ENCODE results near the gene DLGAP1. TPM values are rescaled to one million over a fixed set of nuclear protein-coding genes. Genes with fewer than 3 reads are reported as not detected.
A peak's percentile ranks its signal among the peaks of the same experiment; 100 is the strongest.

The DLGAP1 gene
- total and polyA plus RNA-seq, 10 of the 15 experiments (the other 5 are each of a cell fraction or from before 2014, with no cell fraction given): 0.23 to 27.6 (median 1.9) TPM

DNA sequence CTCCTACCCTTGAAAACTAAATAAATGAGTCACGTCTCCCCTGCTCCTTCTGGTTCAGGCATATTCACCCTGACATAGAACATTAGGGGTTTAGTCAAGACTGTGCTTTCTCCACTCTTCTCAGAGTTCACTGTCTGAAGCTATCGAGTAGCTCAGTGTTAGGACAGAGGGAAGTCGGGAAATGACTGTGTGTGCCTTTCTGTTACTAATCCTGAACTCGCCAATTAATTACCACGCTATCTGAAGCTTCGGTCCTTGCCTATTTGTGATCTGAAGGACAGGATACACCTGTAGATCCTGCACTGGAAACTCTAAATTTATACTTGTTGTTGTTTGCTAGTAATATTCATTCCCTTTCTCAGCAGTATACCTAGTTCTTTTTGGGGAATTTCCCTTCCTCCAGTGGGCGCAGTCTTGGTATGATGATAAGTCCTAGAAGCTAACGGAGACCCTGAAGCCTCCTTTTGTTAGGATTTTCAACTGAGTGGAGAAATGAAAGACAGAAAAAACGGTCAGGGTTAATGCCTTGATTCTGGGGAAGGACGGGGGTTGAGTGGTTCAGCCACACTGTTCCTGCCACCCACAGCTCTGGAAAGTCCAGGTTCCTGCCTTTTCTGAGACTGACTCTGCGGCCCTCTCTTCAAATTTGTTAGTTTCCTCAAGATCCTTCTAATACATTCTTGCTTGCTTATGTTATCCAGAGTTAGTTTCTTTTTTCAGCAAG, 218.0 kb downstream of the DLGAP1 start (continued):
- TF ChIP-seq, protein P1, sequence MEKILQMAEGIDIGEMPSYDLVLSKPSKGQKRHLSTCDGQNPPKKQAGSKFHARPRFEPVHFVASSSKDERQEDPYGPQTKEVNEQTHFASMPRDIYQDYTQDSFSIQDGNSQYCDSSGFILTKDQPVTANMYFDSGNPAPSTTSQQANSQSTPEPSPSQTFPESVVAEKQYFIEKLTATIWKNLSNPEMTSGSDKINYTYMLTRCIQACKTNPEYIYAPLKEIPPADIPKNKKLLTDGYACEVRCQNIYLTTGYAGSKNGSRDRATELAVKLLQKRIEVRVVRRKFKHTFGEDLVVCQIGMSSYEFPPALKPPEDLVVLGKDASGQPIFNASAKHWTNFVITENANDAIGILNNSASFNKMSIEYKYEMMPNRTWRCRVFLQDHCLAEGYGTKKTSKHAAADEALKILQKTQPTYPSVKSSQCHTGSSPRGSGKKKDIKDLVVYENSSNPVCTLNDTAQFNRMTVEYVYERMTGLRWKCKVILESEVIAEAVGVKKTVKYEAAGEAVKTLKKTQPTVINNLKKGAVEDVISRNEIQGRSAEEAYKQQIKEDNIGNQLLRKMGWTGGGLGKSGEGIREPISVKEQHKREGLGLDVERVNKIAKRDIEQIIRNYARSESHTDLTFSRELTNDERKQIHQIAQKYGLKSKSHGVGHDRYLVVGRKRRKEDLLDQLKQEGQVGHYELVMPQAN (conservative IDR thresholded peaks at IDR 0.05): no peak
- TF ChIP-seq POLR2AphosphoS5 (IDR thresholded peaks at IDR 0.05; ENCODE audit: low read length): no peak
- peak; percentile 67 for TF ChIP-seq MEF2B (IDR thresholded peaks at IDR 0.05; ENCODE audit: partially characterized antibody, poor library complexity, severe bottlenecking)
- no peak for TF ChIP-seq BMI1 (IDR thresholded peaks at IDR 0.05; ENCODE audit: borderline replicate concordance)
- TF ChIP-seq CREB1 (IDR thresholded peaks at IDR 0.05; ENCODE audit: low read depth): no peak
- TF ChIP-seq, protein P2, sequence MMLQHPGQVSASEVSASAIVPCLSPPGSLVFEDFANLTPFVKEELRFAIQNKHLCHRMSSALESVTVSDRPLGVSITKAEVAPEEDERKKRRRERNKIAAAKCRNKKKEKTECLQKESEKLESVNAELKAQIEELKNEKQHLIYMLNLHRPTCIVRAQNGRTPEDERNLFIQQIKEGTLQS (IDR thresholded peaks at IDR 0.05; ENCODE audit: borderline replicate concordance, extremely low read depth, low read depth, low read length): no peak
- TF ChIP-seq BCL11A (IDR thresholded peaks at IDR 0.05; ENCODE audit: low read depth, low read length): 0 out of 2 replicates have a peak, but pooled peaks have one; percentile 64
- TF ChIP-seq NRF1 (conservative IDR thresholded peaks at IDR 0.05; ENCODE audit: low read depth, low read length): no peak
- no peak for TF ChIP-seq ZNF622 (IDR thresholded peaks at IDR 0.05)
- TF ChIP-seq, protein P3, sequence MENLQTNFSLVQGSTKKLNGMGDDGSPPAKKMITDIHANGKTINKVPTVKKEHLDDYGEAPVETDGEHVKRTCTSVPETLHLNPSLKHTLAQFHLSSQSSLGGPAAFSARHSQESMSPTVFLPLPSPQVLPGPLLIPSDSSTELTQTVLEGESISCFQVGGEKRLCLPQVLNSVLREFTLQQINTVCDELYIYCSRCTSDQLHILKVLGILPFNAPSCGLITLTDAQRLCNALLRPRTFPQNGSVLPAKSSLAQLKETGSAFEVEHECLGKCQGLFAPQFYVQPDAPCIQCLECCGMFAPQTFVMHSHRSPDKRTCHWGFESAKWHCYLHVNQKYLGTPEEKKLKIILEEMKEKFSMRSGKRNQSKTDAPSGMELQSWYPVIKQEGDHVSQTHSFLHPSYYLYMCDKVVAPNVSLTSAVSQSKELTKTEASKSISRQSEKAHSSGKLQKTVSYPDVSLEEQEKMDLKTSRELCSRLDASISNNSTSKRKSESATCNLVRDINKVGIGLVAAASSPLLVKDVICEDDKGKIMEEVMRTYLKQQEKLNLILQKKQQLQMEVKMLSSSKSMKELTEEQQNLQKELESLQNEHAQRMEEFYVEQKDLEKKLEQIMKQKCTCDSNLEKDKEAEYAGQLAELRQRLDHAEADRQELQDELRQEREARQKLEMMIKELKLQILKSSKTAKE (IDR thresholded peaks at IDR 0.05; ENCODE audit: low read depth, poor library complexity, severe bottlenecking): no peak
- TF ChIP-seq SMC3 (IDR thresholded peaks at IDR 0.05; ENCODE audit: borderline replicate concordance, low read length): no peak
- TF ChIP-seq GABPA (IDR thresholded peaks at IDR 0.05; ENCODE audit: low read depth): no peak
- TF ChIP-seq, protein P4, sequence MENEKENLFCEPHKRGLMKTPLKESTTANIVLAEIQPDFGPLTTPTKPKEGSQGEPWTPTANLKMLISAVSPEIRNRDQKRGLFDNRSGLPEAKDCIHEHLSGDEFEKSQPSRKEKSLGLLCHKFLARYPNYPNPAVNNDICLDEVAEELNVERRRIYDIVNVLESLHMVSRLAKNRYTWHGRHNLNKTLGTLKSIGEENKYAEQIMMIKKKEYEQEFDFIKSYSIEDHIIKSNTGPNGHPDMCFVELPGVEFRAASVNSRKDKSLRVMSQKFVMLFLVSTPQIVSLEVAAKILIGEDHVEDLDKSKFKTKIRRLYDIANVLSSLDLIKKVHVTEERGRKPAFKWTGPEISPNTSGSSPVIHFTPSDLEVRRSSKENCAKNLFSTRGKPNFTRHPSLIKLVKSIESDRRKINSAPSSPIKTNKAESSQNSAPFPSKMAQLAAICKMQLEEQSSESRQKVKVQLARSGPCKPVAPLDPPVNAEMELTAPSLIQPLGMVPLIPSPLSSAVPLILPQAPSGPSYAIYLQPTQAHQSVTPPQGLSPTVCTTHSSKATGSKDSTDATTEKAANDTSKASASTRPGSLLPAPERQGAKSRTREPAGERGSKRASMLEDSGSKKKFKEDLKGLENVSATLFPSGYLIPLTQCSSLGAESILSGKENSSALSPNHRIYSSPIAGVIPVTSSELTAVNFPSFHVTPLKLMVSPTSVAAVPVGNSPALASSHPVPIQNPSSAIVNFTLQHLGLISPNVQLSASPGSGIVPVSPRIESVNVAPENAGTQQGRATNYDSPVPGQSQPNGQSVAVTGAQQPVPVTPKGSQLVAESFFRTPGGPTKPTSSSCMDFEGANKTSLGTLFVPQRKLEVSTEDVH (IDR thresholded peaks at IDR 0.05; ENCODE audit: low read depth, partially characterized antibody): no peak
- TF ChIP-seq, protein P5, sequence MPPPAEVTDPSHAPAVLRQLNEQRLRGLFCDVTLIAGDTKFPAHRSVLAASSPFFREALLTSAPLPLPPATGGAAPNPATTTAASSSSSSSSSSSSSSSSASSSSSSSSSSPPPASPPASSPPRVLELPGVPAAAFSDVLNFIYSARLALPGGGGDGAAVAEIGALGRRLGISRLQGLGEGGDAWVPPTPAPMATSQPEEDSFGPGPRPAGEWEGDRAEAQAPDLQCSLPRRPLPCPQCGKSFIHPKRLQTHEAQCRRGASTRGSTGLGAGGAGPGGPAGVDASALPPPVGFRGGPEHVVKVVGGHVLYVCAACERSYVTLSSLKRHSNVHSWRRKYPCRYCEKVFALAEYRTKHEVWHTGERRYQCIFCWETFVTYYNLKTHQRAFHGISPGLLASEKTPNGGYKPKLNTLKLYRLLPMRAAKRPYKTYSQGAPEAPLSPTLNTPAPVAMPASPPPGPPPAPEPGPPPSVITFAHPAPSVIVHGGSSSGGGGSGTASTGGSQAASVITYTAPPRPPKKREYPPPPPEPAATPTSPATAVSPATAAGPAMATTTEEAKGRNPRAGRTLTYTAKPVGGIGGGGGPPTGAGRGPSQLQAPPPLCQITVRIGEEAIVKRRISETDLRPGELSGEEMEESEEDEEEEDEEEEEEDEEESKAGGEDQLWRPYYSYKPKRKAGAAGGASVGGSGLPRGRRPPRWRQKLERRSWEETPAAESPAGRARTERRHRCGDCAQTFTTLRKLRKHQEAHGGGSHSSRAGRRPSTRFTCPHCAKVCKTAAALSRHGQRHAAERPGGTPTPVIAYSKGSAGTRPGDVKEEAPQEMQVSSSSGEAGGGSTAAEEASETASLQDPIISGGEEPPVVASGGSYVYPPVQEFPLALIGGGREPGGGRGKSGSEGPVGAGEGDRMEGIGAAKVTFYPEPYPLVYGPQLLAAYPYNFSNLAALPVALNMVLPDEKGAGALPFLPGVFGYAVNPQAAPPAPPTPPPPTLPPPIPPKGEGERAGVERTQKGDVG (CRISPR knock-in tag; IDR thresholded peaks at IDR 0.05): no peak
- TF ChIP-seq PAX8 (IDR thresholded peaks at IDR 0.05): no peak
- TF ChIP-seq RUNX3 (IDR thresholded peaks at IDR 0.05; ENCODE audit: low read length): no peak
